GM19463 (cell line): ENCODE measurements around the gene CC2D2A.

Source experiments
- ATAC-seq: cut with Tn5 transposase; IDR thresholded peaks from one replicate; pipeline ENCODE4 v1.9.1; 2021; ENCODE audit warnings: mild to moderate bottlenecking, moderate library complexity; ENCODE audit not compliant: unreplicated experiment

The CC2D2A gene

GRCh38 chr4:15636818-15637217 lies 167.1 kb downstream of the CC2D2A start:
- no peak for ATAC-seq

- no peak for ATAC-seq
Observed at GRCh38 chr4:15638418-15638817, 168.7 kb downstream of the CC2D2A start.

GRCh38 chr4:15648600-15648999 lies 178.9 kb downstream of the CC2D2A start:
- peak; percentile 46 for ATAC-seq

- ATAC-seq, result peak; percentile 41
Observed at GRCh38 chr4:15649914-15650545, 180.3 kb downstream of the CC2D2A start.
